Mesendoderm (in vitro differentiated cells): ENCODE data around the gene SUN3.
A peak's percentile ranks its signal among the peaks of the same experiment; 100 is the strongest.

Experiments
- DNase-seq: peaks from one replicate; pipeline ENCODE4 v3.0.0; 2013
- H2AK5ac ChIP-seq: 2 replicates; pipeline ENCODE4 v1.6.1; 2013; ENCODE audit warnings: low read length, inconsistent platforms
- H2BK120ac ChIP-seq: 2 replicates; pipeline ENCODE4 v1.6.1; 2013; ENCODE audit warnings: low read depth, mild to moderate bottlenecking, low read length, moderate library complexity, mixed read lengths
- H2BK15ac ChIP-seq: replicated peaks from 2 replicates; pipeline ENCODE4 v1.6.1; 2013; ENCODE audit warnings: low read depth, mild to moderate bottlenecking, moderate library complexity
- H2BK5ac ChIP-seq: 2 replicates; pipeline ENCODE4 v1.6.1; 2013; ENCODE audit warnings: low read length, inconsistent platforms
- H3K18ac ChIP-seq: 2 replicates; pipeline ENCODE4 v1.6.1; 2013; ENCODE audit warnings: mild to moderate bottlenecking, low read length, mixed read lengths
- H3K23ac ChIP-seq: one replicate; pipeline ENCODE4 v1.6.1; 2013; ENCODE audit warnings: low read length
- H3K27ac ChIP-seq: 2 replicates; pipeline ENCODE4 v1.5.1; 2013; ENCODE audit warnings: low read depth, mild to moderate bottlenecking, inconsistent platforms, low read length, moderate library complexity
- H3K27me3 ChIP-seq: 2 replicates; pipeline ENCODE4 v1.6.1; 2013; ENCODE audit warnings: low read length, control low read depth, mild to moderate bottlenecking, inconsistent platforms; ENCODE audit not compliant: insufficient read depth, poor library complexity
- H3K36me3 ChIP-seq: 2 replicates; pipeline ENCODE4 v1.6.1; 2013; ENCODE audit warnings: low read length, inconsistent platforms; ENCODE audit not compliant: control insufficient read depth, insufficient read depth
- H3K4ac ChIP-seq: one replicate; pipeline ENCODE4 v1.6.1; 2013; ENCODE audit warnings: low read depth, mild to moderate bottlenecking, low read length, moderate library complexity
- H3K4me1 ChIP-seq: 2 replicates; pipeline ENCODE4 v1.6.1; 2013; ENCODE audit warnings: low read depth, low read length, inconsistent platforms; ENCODE audit not compliant: control insufficient read depth
- H3K4me2 ChIP-seq: 2 replicates; pipeline ENCODE4 v1.6.1; 2013; ENCODE audit warnings: low read length
- H3K4me3 ChIP-seq: 2 replicates; pipeline ENCODE4 v1.5.1; 2013; ENCODE audit warnings: mild to moderate bottlenecking, low read length
- H3K56ac ChIP-seq: one replicate; pipeline ENCODE4 v1.6.1; 2013; ENCODE audit warnings: low read length
- H3K79me1 ChIP-seq: 2 replicates; pipeline ENCODE4 v1.6.1; 2013; ENCODE audit warnings: low read length, inconsistent platforms
- H3K79me2 ChIP-seq: 2 replicates; pipeline ENCODE4 v1.6.1; 2013; ENCODE audit warnings: mild to moderate bottlenecking, low read length; ENCODE audit not compliant: control insufficient read depth, insufficient read depth
- H3K9ac ChIP-seq: 2 replicates; pipeline ENCODE4 v1.6.1; 2013; ENCODE audit warnings: low read length, inconsistent platforms
- H4K5ac ChIP-seq: one replicate; pipeline ENCODE4 v1.6.1; 2013; ENCODE audit warnings: low read length
- H4K8ac ChIP-seq: one replicate; pipeline ENCODE4 v1.6.1; 2013; ENCODE audit warnings: low read depth, mild to moderate bottlenecking, control low read depth, low read length, moderate library complexity
- WGBS: extraction: QIAGEN DNeasy Blood & Tissue Kit; methylation state at CpG from one replicate; pipeline ENCODE4 v1.1.7; 2013; ENCODE audit warnings: low lambda C conversion rate, missing lambda C conversion rate; ENCODE audit not compliant: insufficient coverage; ENCODE audit errors: extremely low coverage; 5-methylcytosine and 5-hydroxymethylcytosine counted together

SUN3 gene

DNA sequence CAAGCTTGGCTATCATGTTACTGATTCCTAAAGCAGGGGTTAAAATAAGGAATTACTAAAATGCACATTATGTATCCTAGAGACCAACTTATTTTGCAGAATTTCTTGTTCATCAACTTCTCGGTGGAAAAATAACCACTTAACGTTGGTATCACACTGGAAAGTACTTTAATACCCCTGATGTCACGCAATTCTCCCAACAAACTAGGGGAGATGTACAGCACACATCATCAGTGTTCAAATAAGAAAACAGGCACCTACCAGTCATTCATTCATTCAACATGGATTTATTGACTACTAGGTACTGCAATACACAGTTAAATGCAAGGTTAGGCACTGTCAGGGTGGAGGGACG is 50.1 kb downstream of the SUN3 start:
- Histone ChIP-seq H3K27ac (no peak overlapping the region), H3K23ac (peak overlapping the region; percentile 67), H3K56ac (peak overlapping the region; percentile 96), H3K4ac (no peak overlapping the region), H2AK5ac (no peak overlapping the region), H3K9ac (peak overlapping the region; percentile 91), H2BK15ac (no peak overlapping the region), H3K4me3 (peak overlapping the region; percentile 96), H3K79me1 (peaks cover 10% of the 10 kb centered on the region), H4K5ac (no peak overlapping the region), H2BK5ac (peak overlapping the region; percentile 25), H3K4me1 (peaks cover 3% of the 10 kb centered on the region), H4K8ac (no peak overlapping the region), H3K36me3 (peaks cover 14% of the 10 kb centered on the region), H3K79me2 (peaks cover 10% of the 10 kb centered on the region), H3K4me2 (peak overlapping the region; percentile 86), H3K18ac (no peak overlapping the region), H2BK120ac (no peak overlapping the region), H3K27me3 (no peaks in the 10 kb centered on the region)
- no peak for DNase-seq
- WGBS = no CpG with 5 or more reads among the region's 4 CpGs

DNA sequence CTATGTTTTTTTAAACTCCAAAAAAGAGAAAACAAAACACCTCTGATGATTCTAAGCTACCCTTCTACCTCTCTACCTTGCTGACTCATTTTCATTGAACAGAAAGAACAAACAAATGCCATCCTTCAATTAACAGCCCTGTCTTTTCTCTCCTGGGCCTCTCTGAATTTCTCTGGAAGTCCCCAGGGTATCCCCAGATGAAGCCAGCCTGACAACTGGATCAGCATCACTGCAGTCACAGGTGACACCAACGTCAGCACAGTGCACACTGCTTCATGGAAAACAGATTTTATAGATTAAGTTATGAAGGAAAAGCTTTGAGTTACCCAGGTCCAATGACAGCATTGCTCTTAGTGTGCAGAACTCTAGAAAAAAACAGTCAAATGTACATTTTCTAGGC is 55.2 kb downstream of the SUN3 start:
- peaks cover 22% of the 10 kb centered on the region for H3K36me3 ChIP-seq
- no peak overlapping the region for H3K4me2 ChIP-seq

DNA sequence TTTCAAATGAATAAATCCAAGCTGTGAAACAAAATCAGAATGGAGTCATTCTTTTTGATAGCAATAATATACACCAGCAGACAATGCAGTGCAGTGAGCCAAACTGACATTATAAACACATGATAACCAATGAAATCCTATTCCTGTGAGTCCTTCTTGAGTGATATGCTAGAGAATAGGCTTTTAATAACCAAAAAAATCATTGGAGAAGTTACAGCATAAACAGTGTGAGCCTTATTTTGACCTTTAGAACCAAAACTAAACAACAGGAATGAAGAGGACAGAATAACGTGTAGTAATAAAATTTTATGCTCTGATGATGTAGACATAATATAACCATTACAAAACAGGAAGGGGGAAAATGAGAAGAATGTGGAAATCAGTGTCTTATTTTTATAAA is 58.1 kb downstream of the SUN3 start:
- Histone ChIP-seq H3K18ac (no peak overlapping the region), H3K4me2 (no peak overlapping the region), H3K27ac (no peak overlapping the region), H4K5ac (no peak overlapping the region), H2BK15ac (no peak overlapping the region), H3K36me3 (peaks cover 30% of the 10 kb centered on the region), H2BK5ac (no peak overlapping the region), H3K27me3 (no peaks in the 10 kb centered on the region), H3K79me2 (no peaks in the 10 kb centered on the region), H3K4ac (no peak overlapping the region), H4K8ac (no peak overlapping the region), H3K79me1 (peaks cover 4% of the 10 kb centered on the region), H3K4me1 (peaks cover 2% of the 10 kb centered on the region), H2BK120ac (no peak overlapping the region), H3K4me3 (no peak overlapping the region), H3K56ac (no peak overlapping the region), H2AK5ac (no peak overlapping the region), H3K9ac (no peak overlapping the region), H3K23ac (no peak overlapping the region)
- WGBS = no CpG with 5 or more reads among the region's 1 CpG
- no peak for DNase-seq

More for the DNA sequence above, 55.2 kb downstream of the SUN3 start:
- Histone ChIP-seq H2BK15ac (no peak overlapping the region), H3K9ac (no peak overlapping the region), H2BK120ac (no peak overlapping the region), H3K23ac (no peak overlapping the region), H3K79me1 (peaks cover 10% of the 10 kb centered on the region), H3K18ac (no peak overlapping the region), H3K79me2 (peaks cover 8% of the 10 kb centered on the region), H3K56ac (no peak overlapping the region), H3K4me3 (no peak overlapping the region), H3K4ac (no peak overlapping the region), H3K4me1 (peaks cover 5% of the 10 kb centered on the region), H4K8ac (no peak overlapping the region), H2BK5ac (no peak overlapping the region), H3K27me3 (no peaks in the 10 kb centered on the region), H2AK5ac (no peak overlapping the region), H4K5ac (no peak overlapping the region), H3K27ac (no peak overlapping the region)
- no peak for DNase-seq
- no CpG with 5 or more reads among the region's 1 CpG for WGBS

DNA sequence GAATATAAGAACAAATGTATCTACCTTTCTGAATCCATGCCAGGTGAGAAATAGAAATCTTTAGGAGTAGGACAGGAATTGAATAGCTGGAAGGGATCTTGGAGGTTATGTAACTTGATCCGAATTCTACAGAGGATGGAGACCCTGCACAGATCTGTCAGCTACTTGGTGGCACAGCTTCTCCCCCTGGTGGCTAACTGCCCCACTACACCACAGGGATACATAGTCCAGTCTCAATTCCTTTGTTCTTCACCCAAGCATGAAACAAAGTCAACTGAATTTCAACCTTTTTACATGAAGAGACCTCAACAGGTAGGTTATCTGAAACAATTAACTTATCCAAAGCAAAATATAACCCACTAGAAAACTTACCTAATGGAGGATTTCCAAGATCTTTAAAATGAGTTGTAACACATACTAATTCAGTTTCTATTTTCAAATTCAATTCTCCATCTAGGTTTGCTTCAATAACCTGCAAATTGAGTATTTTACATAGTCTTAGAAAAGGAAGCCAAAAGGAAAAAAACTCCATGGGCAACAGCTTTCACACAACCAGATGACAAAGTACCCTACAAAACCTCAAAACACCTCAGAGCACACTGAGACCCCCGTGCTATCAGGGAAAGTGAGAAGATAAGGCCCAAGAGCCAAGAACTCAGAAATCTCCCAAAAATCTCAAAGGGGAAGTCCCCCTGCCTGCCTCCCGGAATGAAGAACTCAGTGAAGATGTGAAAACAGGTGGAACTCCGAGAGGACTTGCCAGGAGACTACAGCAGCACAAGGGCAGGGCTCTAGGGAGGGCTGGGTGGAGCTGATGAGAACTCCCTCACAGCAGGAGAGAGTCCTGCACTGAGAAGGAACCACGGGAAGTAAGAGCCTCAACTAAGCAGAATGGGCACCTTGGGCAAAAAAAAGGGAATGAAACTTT is 59.8 kb downstream of the SUN3 start:
- Histone ChIP-seq H2BK5ac (no peak overlapping the region), H3K23ac (no peak overlapping the region), H3K18ac (no peak overlapping the region), H3K9ac (no peak overlapping the region), H3K4ac (no peak overlapping the region), H3K79me1 (peaks cover 3% of the 10 kb centered on the region), H3K79me2 (no peaks in the 10 kb centered on the region), H3K36me3 (peaks cover 30% of the 10 kb centered on the region), H3K27ac (no peak overlapping the region), H2AK5ac (no peak overlapping the region), H3K4me3 (no peak overlapping the region), H4K5ac (no peak overlapping the region), H3K4me1 (peaks cover 2% of the 10 kb centered on the region), H2BK15ac (no peak overlapping the region), H3K4me2 (no peak overlapping the region), H3K27me3 (no peaks in the 10 kb centered on the region), H4K8ac (no peak overlapping the region), H2BK120ac (no peak overlapping the region), H3K56ac (no peak overlapping the region)
- no CpG with 5 or more reads among the region's 5 CpGs for WGBS
- peak; percentile 83 for DNase-seq

DNA sequence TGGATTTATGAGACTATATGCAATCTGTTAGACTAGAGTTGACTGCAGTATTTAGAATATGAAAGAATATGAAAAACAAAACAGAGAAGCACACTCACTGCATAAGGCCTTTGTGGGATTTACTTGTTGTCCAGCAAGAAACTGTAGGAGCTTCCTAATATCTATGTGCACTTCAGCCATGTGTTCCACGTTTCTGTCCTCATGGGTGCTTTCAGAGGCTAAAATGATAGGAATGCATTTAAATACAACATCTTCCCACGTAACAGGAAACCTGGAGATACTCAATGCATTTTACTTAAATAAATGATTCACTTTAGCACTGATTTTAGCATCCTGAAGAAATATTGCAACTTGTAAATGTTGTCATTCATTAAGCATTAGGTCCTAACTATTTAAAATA is 61.2 kb downstream of the SUN3 start:
- no peak overlapping the region for H3K4me2 ChIP-seq
- H4K8ac ChIP-seq = no peak overlapping the region
- no CpG with 5 or more reads among the region's 2 CpGs for WGBS

More for the DNA sequence above, 61.2 kb downstream of the SUN3 start:
- Histone ChIP-seq H3K27ac (no peak overlapping the region), H3K79me2 (no peaks in the 10 kb centered on the region), H2BK120ac (no peak overlapping the region), H3K18ac (no peak overlapping the region), H3K23ac (no peak overlapping the region), H3K9ac (no peak overlapping the region), H3K36me3 (peaks cover 25% of the 10 kb centered on the region), H3K4ac (no peak overlapping the region), H2BK5ac (no peak overlapping the region), H3K79me1 (peaks cover 3% of the 10 kb centered on the region), H3K4me1 (peaks cover 2% of the 10 kb centered on the region), H4K5ac (no peak overlapping the region), H3K4me3 (no peak overlapping the region), H3K56ac (no peak overlapping the region), H2AK5ac (no peak overlapping the region), H2BK15ac (no peak overlapping the region), H3K27me3 (no peaks in the 10 kb centered on the region)
- no peak for DNase-seq
